HepG2 (cell line): Measurements from ENCODE around the gene SOCS1. TPM values are rescaled to one million over a fixed set of nuclear protein-coding genes. Genes with fewer than 3 reads are reported as not detected.
A peak's percentile ranks its signal among the peaks of the same experiment; 100 is the strongest.

Source experiments
- CENPT ChIP-seq: sonication (generic); formaldehyde crosslinking; IDR thresholded peaks from 2 replicates; pipeline ENCODE4 v1.8.0; 2022; ENCODE audit warnings: low read depth, mild to moderate bottlenecking, moderate library complexity, missing genetic modification reagents
- CREBL2 ChIP-seq: sonication (generic); formaldehyde crosslinking; IDR thresholded peaks from 2 replicates; pipeline ENCODE4 v1.8.1; 2023; ENCODE audit warnings: missing genetic modification reagents, mild to moderate bottlenecking, borderline replicate concordance
- GATAD1 ChIP-seq: IDR thresholded peaks from 2 replicates; pipeline ENCODE4 v1.6.1; 2016; ENCODE audit warnings: missing genetic modification reagents, missing compliant biosample characterization
- HMG20A ChIP-seq: IDR thresholded peaks from 2 replicates; pipeline ENCODE4 v1.6.1; 2016; ENCODE audit warnings: borderline replicate concordance
- HOMEZ ChIP-seq: IDR thresholded peaks from 2 replicates; pipeline ENCODE4 v1.6.1; 2016; ENCODE audit warnings: low read depth
- KLF16 ChIP-seq, 2 experiments: sonication (generic) in 1 of 2; formaldehyde crosslinking in 1 of 2; IDR thresholded peaks; 2 replicates each; pipeline versions ENCODE4 v1.6.1 to v1.8.0; 2016 to 2023; ENCODE audit warnings: missing genetic modification reagents in 2 of 2, missing compliant biosample characterization in 1 of 2
- NAIF1 ChIP-seq: sonication (generic); formaldehyde crosslinking; IDR thresholded peaks from 2 replicates; pipeline ENCODE4 v1.5.0; 2020; ENCODE audit warnings: mild to moderate bottlenecking, missing genetic modification reagents, borderline replicate concordance
- PRPF4 ChIP-seq: fragments of 200-400 bp; formaldehyde crosslinking; IDR thresholded peaks from 2 replicates; pipeline ENCODE4 v1.6.1; 2016; ENCODE audit warnings: low read length, low read depth; ENCODE audit not compliant: poor library complexity, severe bottlenecking
- RBFOX2 ChIP-seq: fragments of 200-400 bp; formaldehyde crosslinking; IDR thresholded peaks from 2 replicates; pipeline ENCODE4 v1.6.1; 2017; ENCODE audit warnings: low read depth, mild to moderate bottlenecking, low read length
- SUZ12 ChIP-seq: fragments of 150-350 bp; IDR thresholded peaks from 2 replicates; pipeline ENCODE4 v1.6.1; 2014; ENCODE audit warnings: low read depth, low read length
- UBTF ChIP-seq: sonication (generic); formaldehyde crosslinking; IDR thresholded peaks from 2 replicates; pipeline ENCODE4 v1.4.0; 2020; ENCODE audit warnings: mild to moderate bottlenecking, missing genetic modification reagents
- ZBTB4 ChIP-seq: sonication (generic); formaldehyde crosslinking; IDR thresholded peaks from 2 replicates; pipeline ENCODE4 v1.4.0; 2020; ENCODE audit warnings: missing genetic modification reagents, mild to moderate bottlenecking, borderline replicate concordance
- ZIK1 ChIP-seq: sonication (generic); formaldehyde crosslinking; IDR thresholded peaks from 2 replicates; pipeline ENCODE4 v1.5.0; 2020; ENCODE audit warnings: mild to moderate bottlenecking, low read depth, missing genetic modification reagents, borderline replicate concordance
- ZMAT3 ChIP-seq: sonication (generic); formaldehyde crosslinking; conservative IDR thresholded peaks from 2 replicates; pipeline ENCODE4 v1.7.0; 2021; ENCODE audit warnings: missing genetic modification reagents
- ZNF772 ChIP-seq: sonication (generic); formaldehyde crosslinking; IDR thresholded peaks from 2 replicates; pipeline ENCODE4 v1.5.0; 2020; ENCODE audit warnings: mild to moderate bottlenecking, missing genetic modification reagents
- ZSCAN25 ChIP-seq: sonication (generic); formaldehyde crosslinking; IDR thresholded peaks from 2 replicates; pipeline ENCODE4 v1.8.0; 2022; ENCODE audit warnings: mild to moderate bottlenecking, missing genetic modification reagents
- polyA plus RNA-seq, 8 experiments: library from polyadenylated mRNA; depleted of rRNA in 3 of 8; stranded (reverse) in 7 of 8; unstranded in 1 of 8; fragments of >200 nt; fragmentation: Illumina TruSeq in 4 of 8; extraction: Trizol in 4 of 8; gene quantifications; 2 replicates each; pipeline versions ENCODE4 v1.2.1 to v1.2.3, GENCODE V29; 2011 to 2016; ENCODE audit warnings: low read depth in 4 of 8, missing spikeins in 1 of 8, mixed read lengths in 1 of 8; ENCODE audit not compliant: insufficient read depth in 1 of 8
- total RNA-seq, 5 experiments: library from RNA; depleted of rRNA; stranded (reverse); fragments of >200 nt; fragmentation: Illumina TruSeq; extraction: Trizol; gene quantifications; 2 replicates each; pipeline ENCODE4 v1.2.3, GENCODE V29; 2016; ENCODE audit warnings: low read depth in 1 of 5
- TF ChIP-seq, protein P1 (sequence below): sonication (generic); formaldehyde crosslinking; IDR thresholded peaks from 2 replicates; pipeline ENCODE4 v1.8.0; 2022; ENCODE audit warnings: missing genetic modification reagents, mild to moderate bottlenecking, moderate library complexity, borderline replicate concordance
- TF ChIP-seq, protein P2 (sequence below): sonication (generic); formaldehyde crosslinking; IDR thresholded peaks from 2 replicates; pipeline ENCODE4 v1.4.0; 2020; ENCODE audit warnings: missing genetic modification reagents, mild to moderate bottlenecking, borderline replicate concordance

SOCS1 gene
- total and polyA plus RNA-seq, 2 of the 13 experiments (the other 11 are each of a cell fraction or from before 2014, with no cell fraction given), result 5.3 to 6.3 TPM

DNA sequence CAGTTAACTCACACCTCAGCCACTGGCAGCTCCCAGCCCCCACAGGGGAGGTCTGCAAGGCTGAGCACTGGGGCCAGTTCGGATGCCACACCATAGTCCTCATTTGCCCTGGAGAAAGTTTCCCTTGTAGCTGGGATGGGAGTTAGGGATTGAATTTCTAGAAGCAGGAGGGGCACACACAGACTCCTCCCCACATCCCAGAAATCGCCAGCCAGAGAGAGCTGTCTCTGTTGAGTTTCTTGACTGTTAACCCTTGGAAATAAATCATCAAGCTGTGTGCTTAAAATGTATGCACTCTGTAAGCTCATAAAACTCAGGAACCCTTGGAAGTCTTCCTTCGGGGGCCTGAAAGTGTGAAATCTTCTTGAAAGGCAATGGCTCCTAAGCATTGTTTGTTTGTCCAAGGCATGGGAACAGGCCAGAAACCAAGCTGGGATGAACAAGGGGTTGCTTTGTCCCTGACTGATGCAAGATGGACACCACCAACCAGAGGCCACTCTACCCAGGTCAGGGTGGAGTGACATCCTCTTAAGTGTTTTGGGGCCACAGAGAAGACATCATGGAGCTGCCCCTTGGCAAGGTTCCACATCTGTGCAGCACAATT is 17.8 kb upstream of the SOCS1 start (continued):
- TF ChIP-seq NAIF1 (CRISPR knock-in tag) (no peak), CENPT (CRISPR knock-in tag) (no peak), ZMAT3 (no peak), CREBL2 (no peak), GATAD1 (CRISPR knock-in tag) (peak; percentile 30; the same call in 1 of the 2 replicates), SUZ12 (no peak), UBTF (peak; percentile 36; the same call in 1 of the 2 replicates), PRPF4 (no peak), KLF16 (CRISPR knock-in tag; IDR thresholded peaks at IDR 0.05) (peak in 1 of 2 experiments; percentile 66; a peak in 2 of 4 replicates), ZIK1 (no peak), RBFOX2 (no peak), HOMEZ (CRISPR knock-in tag) (no peak), ZBTB4 (no peak), HMG20A (CRISPR knock-in tag) (peak; percentile 64; the same call in 1 of the 2 replicates), ZNF772 (CRISPR knock-in tag) (no peak), ZSCAN25 (CRISPR knock-in tag) (no peak)
- TF ChIP-seq, protein P1, sequence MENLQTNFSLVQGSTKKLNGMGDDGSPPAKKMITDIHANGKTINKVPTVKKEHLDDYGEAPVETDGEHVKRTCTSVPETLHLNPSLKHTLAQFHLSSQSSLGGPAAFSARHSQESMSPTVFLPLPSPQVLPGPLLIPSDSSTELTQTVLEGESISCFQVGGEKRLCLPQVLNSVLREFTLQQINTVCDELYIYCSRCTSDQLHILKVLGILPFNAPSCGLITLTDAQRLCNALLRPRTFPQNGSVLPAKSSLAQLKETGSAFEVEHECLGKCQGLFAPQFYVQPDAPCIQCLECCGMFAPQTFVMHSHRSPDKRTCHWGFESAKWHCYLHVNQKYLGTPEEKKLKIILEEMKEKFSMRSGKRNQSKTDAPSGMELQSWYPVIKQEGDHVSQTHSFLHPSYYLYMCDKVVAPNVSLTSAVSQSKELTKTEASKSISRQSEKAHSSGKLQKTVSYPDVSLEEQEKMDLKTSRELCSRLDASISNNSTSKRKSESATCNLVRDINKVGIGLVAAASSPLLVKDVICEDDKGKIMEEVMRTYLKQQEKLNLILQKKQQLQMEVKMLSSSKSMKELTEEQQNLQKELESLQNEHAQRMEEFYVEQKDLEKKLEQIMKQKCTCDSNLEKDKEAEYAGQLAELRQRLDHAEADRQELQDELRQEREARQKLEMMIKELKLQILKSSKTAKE (CRISPR knock-in tag), result no peak
- TF ChIP-seq, protein P2, sequence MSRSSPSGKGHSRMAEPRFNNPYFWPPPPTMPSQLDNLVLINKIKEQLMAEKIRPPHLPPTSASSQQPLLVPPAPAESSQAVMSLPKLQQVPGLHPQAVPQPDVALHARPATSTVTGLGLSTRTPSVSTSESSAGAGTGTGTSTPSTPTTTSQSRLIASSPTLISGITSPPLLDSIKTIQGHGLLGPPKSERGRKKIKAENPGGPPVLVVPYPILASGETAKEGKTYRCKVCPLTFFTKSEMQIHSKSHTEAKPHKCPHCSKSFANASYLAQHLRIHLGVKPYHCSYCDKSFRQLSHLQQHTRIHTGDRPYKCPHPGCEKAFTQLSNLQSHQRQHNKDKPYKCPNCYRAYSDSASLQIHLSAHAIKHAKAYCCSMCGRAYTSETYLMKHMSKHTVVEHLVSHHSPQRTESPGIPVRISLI (CRISPR knock-in tag), result no peak
